GM21576 (cell line): Measurements from ENCODE around the gene PDE8A.

Experiments used
- ATAC-seq: cut with Tn5 transposase; IDR thresholded peaks from one replicate; pipeline ENCODE4 v1.9.1; 2021; ENCODE audit warnings: mild to moderate bottlenecking, moderate library complexity; ENCODE audit not compliant: unreplicated experiment

Gene PDE8A

DNA sequence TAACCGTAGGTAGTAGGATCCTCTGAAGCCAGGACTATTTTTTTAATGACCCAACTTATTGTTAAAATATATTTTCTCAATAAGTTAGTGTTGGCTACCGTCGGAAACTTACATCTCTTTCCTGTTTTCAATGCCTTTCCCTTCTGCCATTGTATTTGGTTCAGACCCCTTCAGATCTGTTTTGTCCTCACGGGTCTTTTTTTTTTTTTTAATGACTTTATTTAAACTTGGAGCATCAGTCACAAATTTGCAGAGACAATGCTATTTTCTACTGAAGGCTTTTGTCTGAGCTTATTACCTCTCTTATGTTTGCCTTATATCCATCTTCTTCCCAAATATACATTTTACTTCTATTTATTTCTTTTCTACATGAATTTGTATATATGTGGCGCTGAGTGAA lies 47.6 kb downstream of the PDE8A start:
- ATAC-seq = no peak

DNA sequence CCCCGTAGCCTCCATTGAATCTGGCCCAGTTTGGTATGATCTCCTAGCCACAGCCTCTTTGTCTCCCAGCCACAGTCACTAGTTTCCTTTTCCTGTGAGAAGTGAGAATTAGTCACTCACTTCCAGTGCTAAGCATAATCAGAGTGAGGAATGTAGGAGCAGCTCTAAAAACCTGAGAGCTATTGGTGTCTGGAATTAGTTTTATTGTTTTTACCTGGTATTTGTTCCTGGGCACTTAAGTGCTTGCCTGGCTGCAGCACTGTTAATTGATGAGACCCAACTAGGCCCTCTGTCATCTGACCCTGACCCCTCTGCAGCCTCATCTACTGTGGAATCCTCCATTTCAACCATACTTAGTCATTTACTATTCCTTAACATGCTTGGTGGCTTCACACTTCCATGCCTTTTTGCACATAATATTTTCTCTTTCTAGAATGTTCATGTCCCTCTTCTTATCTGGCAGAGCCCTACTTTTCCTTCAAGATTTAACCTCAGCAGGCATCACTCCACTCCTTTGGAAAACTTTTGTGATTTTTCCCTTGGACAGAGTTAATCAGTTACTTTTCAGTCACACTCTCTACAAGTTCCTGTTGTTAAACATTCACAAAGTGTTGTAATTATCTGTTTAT lies 48.8 kb downstream of the PDE8A start:
- no peak for ATAC-seq

DNA sequence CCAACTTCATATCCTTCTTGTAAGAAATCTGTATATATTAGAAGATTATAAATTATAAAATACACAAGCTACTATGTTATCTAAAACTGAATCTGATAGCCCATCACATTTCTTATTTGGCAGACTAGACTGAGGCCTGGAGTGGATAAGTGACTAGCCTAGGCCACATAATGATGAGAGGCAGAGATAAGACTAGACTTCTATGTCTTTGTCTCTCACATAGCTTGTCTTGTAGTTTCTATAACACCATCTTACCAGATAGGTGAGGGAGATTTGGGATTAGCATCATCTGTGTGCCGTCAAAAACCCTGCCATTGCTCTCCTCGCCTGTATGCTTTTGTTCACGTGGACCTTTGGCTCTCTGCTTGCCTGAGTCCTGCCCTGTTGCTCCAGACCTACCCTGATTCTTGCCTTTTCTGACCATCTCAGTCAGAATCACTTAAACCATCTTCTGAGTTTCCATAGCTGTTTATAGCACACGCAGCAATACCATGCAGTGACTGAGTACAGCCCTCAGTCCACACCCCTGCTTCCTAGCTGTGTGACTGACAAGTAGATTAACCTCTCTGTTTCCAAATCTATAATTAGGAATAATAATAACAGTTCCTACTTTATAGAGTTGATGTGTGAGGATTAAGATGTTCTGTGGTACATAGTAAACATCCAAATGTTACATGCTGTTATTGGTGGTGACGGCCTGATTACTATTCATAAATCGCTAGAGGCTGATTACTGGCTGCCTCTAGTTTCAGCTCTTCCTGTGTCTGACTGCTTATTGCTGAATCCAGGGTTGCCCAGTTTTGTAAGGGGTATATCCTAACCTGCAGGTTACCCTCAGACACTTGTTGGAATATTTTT lies 49.7 kb downstream of the PDE8A start:
- no peak for ATAC-seq

DNA sequence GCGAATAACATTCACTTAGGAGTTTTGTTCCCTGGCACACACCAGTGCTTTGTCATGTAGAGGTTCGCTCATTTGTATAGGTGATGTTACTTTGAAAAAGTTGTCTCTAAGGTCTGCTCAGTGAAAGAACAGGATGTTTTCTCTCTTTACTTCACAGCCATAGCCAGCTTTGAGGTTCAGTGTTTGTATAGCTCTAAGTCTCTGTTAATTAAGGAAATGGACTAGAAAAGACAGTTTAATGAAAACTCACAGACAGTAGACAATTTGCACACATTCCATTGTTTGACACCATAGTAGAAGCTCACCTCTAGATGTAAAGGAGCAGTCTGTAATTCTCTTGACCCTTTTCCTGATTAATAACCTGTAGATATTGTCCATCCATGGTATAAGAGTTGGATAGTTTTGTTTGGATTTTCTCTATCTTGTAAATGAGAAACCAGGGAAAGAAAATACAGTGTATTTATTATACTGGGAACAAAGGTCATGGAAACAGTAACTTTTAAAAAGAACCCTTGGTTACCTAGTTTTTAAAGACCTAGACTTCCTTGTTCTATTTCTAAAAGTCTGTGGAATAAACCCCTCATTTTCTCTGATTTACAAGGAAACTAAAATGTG lies 50.4 kb downstream of the PDE8A start:
- no peak for ATAC-seq

DNA sequence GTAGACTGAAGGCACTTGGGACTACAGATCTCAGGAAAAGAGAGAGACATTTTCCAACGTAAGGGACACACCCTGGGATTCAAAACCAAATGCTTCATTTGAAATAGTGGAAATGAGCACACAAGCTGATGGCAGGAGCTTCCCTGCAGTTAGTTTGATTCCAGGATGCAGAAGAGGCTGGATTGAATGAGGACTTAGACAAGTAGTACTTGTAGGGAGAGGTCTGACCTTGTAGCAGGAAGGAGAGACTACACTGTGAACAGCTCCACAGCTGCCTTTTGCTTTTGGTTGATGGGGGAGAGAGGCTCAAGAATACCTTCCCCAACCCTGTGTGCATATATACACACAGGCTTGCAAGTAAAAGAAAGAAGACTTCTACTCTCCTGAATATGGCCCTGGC lies 51.5 kb downstream of the PDE8A start:
- ATAC-seq = no peak

DNA sequence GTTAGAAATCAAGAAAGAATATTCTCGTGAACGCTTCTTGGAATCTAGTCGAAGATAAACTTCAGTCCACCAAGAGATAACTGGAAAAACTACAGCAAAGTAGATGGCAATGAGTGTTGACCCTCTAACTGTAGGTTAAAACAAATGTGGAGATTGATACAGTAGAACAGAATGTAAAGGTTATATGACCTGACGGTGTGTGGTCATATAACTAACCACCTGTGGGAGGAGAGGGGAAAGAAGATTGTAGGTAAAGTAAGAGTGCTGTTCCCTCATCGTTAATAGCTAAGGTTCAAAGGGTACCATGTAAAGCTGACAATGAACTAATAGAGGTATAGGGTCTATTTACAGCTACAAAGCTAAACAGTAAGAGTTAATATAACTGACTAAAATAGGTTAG lies 52.6 kb downstream of the PDE8A start:
- ATAC-seq = no peak

DNA sequence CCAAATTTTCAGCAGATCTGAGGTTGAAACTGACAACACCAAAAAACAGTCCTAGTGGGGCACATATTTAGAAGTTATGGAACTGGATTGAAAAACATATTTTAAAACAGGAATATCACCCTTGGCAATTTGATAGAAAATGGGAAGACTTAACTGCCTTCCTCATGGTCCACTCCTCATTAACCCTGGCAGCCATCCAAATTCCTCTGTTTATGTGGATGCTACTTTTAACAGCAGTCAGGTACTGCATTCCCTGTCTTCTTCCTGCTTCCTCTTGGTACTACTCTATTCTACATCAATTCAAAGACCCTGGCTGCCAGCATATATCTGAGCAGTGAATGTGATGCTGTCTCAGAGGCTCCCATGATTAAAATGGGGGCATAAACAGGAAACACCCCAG lies 54.3 kb downstream of the PDE8A start:
- no peak for ATAC-seq

DNA sequence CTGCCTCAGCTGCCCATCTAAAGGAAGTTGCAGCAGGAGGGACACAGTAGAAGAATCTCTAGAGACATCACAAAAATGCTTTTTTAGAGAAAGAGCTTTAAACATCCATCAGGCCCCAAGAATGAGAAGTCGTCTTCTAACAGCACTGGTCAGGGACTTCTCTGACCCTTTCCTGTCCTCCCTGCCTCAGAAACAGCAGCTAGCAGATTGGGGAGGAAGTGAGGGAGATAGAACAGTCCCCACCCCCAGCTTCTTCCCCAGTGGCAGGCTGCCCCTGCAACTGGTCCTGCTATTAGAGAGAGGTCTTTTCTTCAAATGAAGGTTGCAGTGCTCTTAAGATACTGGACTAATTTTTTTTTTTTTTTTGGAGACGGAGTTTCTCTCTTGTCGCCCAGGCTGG lies 55.1 kb downstream of the PDE8A start:
- ATAC-seq = no peak

DNA sequence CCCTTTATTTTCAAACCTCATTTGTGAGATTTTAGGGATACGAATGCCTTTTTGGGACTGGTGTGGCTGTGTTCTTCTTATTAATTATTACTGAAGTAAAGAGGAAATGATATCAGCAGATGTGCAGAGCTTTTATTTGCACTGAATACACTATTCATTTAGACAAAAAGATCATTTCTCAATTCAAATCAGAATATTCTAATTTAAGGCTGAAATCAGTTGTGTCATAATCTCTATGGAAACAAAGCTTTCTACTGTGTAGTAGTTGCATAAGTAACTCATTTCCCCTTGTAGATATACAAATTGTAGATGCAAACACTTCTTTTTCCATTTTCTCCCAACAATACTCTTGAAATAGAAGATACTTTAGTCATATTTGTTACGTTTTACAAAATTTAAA lies 56.0 kb downstream of the PDE8A start:
- ATAC-seq = no peak

DNA sequence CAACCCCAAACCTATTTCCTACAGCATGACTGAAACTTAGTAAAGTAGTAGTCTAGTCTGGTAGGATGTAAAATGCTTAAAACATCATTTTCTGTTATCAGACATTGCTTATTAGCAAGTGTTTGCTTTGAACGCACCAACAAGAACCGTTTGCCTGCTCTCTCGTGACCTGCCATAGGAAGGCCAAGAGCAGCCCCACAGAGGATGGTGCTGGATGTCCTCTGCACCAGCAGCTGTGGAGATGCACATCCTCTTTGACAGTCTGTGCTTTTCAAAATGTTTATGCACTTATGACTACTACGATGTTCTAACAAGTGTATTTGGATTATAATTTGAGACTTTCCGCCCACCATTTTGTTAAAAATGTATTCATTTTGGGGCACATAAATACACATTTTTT lies 59.6 kb downstream of the PDE8A start:
- ATAC-seq = no peak

DNA sequence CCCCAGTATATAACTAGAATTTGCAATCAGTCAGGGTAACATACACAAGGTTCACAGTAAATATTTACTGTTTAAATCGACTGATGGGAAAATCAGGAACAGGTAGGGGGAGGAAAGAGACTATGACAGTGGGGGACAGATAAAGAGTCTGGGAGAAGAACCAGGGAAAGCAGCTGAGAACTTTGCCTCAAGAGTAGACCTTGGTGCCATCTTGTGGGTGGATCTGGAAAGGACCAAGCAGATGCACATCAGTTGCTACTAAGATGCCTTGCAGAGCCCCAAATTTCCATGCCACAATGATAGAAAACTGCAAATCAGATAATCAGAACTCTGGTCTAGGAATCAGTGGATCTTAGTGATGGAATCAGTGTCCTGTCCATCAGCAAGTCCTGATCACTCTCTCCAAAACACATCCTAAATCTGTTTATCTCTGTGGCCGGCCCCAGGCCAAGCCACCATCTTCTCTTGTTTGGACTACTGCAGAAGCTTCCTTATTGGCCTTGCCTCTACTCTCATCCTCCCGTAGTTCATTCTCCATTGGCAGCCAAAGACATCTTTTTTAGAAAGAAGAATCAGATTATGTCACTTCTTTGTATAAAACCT lies 62.7 kb downstream of the PDE8A start:
- ATAC-seq = peak; percentile 48

DNA sequence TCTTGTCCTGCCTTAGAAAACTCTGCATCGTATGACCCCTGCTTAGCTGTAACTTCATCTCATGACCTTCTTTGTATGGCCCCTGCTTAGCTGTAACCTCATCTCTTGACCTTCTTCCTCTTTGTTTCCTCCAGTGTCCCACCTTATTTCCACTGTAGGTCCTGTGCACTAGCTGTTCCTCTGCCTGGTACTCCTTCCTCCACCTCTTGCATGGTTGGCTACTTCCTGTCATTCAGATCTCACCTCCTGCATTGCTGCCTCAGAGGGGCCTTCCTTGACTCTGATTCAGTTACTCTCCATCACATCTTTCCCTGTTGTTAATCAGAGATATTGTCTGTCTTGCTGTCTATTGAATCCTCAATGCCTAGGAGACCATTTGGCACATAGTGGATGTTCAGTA lies 63.2 kb downstream of the PDE8A start:
- ATAC-seq = no peak

DNA sequence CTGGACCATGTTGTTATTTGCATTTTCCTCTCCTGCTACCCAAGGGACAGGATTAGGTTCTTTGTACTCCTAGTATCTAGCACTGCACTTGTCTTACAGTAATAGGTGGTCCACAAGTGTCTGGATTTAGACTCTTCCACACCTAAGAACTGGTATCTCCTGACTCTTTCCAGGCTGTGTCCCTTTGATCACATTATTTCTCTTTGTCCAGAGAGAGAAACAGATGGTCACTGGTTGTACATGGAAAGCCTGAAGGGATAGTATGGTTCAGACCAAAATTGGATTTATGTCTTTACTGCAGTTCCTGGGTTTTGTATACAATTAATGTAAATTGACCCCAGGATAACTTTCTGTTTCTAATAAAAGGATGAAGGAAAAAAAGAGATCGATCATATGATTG lies 64.0 kb downstream of the PDE8A start:
- ATAC-seq = no peak

DNA sequence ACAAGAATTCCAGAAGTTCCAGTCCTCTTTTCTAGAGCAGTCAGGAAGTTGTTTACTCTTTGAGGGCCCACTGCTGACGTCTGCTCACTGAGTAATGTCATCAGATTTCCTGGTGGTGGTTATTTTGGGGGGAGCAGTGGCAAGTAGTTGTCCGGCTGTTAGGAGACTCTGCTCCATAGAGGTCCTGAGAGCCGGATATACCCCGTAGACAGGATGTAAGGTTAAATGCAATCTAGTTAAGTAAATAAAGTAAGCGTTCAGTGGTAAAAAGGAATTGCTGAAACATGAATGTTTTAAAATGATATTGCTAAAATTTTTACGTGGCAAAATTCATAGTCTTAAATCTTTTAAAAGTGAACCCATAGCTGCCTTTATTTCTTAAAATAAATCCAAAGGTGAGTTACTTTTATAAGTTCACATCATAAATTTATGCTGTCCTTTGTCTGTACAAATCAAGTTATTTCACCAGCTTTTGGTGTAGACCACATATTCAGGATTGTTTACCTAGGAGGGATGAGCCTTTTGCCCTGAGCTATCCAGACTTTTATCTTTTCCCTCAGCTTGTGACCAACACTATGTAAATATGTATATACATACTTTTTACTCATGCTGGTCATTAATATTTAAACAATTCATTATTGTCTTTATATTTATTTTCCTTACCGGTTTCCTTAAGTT lies 65.8 kb downstream of the PDE8A start:
- no peak for ATAC-seq

DNA sequence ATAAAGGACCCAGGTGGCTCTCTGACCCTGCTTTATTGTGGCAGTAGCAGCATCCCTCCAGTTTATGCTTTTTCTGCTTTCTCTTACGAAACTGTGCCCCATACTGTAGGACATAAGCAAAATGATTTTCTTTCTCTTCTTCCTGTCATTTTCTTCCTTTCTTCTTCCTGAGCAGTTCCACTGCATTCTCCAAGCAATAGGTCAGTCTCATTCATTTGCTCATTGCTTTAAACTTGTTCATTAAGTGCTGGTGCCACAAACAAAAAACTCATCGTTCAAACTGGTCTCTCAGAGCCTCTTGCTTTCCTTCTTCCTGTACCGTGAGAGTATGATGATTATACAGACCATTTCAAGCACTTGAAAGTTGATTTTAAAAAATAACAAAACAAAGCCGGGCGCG lies 66.8 kb downstream of the PDE8A start:
- no peak for ATAC-seq

DNA sequence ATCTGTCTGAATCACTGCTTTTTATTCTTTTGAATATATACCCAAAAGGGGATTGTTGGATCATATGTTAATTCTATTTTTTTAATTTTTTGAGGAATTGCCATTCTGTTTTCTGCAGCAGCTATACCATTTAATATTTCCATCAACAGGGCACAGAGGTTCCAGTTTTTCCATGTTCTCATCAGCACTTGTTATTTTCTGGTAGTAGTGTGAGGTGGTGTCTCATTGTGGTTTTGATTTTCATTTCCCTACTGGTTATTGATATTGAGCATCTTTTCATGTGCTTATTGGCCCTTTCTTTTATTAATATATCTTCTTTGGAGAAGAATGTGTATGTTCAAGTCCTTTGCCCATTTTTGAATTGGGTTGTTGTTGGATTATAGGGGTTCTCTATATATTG lies 68.1 kb downstream of the PDE8A start:
- no peak for ATAC-seq

DNA sequence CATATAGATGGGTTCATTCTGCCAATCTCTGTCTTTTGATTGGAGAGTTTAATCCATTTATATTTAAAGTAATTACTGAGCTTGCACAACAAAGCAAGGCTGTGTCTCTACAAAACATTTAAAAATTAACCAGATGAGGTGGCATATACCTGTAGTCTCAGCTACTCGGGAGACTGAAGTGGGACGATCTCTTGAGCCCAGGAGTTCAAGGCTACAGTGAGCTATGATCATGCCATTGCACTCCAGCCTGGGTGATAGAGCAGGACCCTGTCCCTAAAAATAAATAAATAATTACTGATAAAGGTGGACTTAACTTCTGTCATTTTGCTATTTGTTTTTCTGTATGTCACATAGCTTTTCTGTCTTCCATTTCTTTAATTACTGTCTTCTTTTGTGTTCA lies 78.1 kb downstream of the PDE8A start:
- ATAC-seq = no peak

DNA sequence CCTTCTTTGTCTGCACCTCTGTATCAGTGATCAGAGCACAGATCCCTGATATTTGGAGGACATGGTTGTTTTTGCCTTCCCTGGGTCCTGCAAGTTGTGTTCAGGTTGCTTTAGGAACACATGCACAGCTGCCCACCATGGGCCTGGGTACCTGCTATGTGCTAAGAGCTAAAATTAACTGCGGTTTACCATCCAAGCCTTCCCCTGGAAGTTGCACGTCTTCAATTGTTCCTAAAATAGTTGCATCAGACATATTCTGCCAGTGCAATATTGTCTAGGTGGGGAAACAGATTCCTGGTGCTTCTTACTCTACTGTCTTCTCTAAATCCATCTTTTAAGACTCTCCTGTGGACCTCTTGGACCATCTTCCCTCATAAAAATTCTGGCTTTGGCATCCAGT lies 80.9 kb downstream of the PDE8A start:
- ATAC-seq = no peak

DNA sequence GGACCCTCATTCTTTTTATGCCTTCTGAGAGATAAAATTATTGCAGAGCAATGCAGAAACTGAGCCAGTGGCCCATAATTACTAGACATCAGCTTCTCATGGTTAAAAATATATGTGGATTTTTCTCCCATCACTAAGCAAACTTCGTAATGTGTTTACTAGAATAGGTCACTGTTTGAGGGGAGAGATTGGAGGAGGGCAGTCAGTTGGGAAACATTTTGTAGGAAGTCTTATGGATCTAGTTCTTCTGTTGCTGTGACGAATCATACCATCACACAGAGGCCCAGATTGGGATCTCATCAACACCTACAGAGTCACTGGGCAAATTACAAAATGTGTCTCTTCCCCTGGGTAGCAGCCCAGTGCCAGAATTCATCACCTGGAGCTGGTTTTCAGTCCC lies 81.4 kb downstream of the PDE8A start:
- ATAC-seq = no peak

DNA sequence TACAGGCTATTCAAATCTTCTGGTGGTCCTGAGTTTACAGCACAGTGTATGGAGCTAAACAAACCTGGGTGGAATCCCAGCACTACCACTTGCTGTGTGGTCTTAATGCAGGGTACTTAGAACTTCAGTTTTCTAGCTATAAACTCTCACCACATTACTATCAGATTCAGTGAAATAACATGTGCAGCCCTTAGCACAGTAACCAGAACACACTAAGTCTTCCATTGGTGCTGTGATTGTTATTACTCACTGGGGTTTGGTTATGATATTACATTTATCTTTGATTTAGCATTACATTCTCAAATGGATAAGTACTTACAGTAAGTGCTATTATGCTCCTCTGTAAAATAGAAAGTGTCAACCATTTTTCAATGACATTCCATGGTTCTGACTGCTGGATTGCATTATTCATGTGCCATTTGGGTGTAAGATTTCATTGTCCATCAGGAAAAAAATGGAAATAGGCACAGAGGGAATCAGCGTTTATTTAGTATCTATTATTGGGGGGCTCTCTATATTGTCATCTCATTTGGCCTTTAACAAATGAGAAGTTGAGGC lies 81.9 kb downstream of the PDE8A start:
- ATAC-seq = no peak

DNA sequence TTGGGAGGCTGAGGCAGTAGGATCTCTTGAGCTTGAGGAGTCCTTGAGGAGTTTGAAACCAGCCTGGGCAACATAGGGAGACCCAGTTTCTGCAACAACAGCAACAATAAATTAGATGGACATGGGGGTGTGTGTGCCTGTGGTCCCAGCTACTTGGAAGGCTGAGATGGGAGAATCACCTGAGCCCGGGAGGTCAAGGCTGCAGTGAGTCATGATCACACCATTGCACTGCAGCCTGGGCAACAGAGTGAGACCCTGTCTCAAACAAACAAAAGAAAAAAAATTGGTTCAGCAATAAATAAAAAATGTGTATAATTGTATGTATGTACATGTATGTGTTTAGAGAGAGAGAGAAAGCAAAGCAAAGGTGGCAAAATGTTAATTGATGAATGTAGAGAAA lies 83.1 kb downstream of the PDE8A start:
- no peak for ATAC-seq
